IPS-18a (cell line): ENCODE results near the gene CRYL1.

Experiments
- H3K27ac ChIP-seq: one replicate; pipeline ENCODE4 v1.5.1; 2013; ENCODE audit warnings: low read length
- H3K27me3 ChIP-seq: one replicate; pipeline ENCODE4 v1.6.1; 2013; ENCODE audit warnings: mild to moderate bottlenecking, low read length; ENCODE audit not compliant: control insufficient read depth, insufficient read depth
- H3K36me3 ChIP-seq: one replicate; pipeline ENCODE4 v1.6.1; 2013; ENCODE audit warnings: low read depth, low read length; ENCODE audit not compliant: control insufficient read depth
- H3K4me1 ChIP-seq: one replicate; pipeline ENCODE4 v1.6.1; 2013; ENCODE audit warnings: low read depth, low read length; ENCODE audit not compliant: control insufficient read depth
- H3K4me3 ChIP-seq: one replicate; pipeline ENCODE4 v1.5.1; 2013; ENCODE audit warnings: low read length
- H3K9ac ChIP-seq: one replicate; pipeline ENCODE4 v1.6.1; 2013; ENCODE audit warnings: mild to moderate bottlenecking, low read length, moderate library complexity
- H3K9me3 ChIP-seq: one replicate; pipeline ENCODE4 v1.6.1; 2013; ENCODE audit warnings: low read depth, low read length; ENCODE audit not compliant: control insufficient read depth

The CRYL1 gene

DNA sequence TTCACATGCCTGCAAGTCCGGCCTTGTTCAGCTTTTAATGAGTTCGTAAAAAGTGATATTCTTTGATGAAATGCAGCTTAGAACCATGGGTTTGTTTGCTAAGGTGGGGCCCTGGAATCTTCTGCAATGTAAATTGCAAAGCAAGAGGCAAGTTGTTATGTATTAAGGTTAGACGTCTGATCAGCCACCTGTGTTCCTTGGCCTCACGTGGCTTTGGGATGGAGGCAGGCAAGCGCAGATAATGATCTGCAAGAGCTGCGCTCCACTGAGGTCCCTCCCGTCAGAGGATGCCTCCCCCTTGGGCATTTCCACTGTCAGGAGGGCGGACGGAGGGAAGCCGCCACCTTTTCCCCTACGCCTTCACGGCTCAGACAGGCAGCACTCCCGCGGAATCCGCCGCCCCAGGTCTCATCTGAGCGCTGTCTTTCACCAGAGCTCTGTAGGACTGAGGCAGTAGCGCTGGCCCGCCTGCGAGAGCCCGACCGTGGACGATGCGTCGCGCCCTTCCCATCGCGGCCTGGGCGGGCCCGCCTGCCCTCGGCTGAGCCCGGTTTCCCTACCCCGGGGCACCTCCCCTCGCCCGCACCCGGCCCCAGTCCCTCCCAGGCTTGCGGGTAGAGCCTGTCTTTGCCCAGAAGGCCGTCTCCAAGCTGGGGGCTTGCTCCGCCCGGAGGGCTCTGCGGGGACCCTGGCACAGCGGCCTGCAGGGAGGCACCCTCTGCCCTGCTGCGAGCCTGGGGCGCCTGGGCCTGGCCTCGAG is 110.9 kb downstream of the CRYL1 start:
- H3K36me3 ChIP-seq = no peaks in the 10 kb centered on the region
- H3K9ac ChIP-seq = no peak overlapping the region
- peaks cover 16% of the 10 kb centered on the region for H3K27me3 ChIP-seq
- H3K9me3 ChIP-seq = no peaks in the 10 kb centered on the region
- peaks cover 28% of the 10 kb centered on the region for H3K4me1 ChIP-seq
- no peak overlapping the region for H3K27ac ChIP-seq
- peak overlapping the region; percentile 11 for H3K4me3 ChIP-seq

DNA sequence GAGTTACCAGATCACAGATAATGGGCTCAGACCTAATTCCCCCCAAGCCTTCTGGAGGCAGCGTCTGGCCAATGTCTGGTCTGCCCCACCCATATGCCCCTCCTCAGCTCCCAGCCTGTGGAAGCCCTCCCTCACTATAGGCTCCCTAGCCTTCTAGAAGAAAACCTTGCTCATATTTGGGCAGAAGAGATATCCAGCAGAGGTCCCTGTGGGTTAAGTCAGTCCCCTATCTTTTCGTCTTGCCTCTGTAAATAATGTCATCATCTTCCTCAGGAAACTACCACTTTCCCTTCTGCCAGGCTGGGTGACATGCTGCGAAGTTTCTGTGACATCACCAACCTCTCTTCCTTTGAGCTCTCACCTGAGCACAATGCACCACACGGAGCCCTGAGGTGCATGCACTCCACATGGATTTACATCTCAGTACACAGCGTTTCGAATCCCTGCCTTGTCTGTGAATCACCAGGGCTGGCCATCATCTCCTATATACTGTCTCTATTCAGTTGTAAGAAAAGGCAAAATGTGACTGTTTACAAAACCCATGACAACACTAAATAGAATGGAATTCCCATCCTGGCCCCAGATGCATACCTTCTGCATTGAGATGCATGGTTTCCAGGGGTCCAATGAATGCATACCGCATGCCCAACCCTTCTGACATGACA is 112.8 kb downstream of the CRYL1 start:
- Histone ChIP-seq H3K9ac (no peak overlapping the region), H3K36me3 (no peaks in the 10 kb centered on the region), H3K27ac (no peak overlapping the region), H3K4me1 (peaks cover 28% of the 10 kb centered on the region), H3K4me3 (no peak overlapping the region), H3K9me3 (no peaks in the 10 kb centered on the region), H3K27me3 (peaks cover 16% of the 10 kb centered on the region)

DNA sequence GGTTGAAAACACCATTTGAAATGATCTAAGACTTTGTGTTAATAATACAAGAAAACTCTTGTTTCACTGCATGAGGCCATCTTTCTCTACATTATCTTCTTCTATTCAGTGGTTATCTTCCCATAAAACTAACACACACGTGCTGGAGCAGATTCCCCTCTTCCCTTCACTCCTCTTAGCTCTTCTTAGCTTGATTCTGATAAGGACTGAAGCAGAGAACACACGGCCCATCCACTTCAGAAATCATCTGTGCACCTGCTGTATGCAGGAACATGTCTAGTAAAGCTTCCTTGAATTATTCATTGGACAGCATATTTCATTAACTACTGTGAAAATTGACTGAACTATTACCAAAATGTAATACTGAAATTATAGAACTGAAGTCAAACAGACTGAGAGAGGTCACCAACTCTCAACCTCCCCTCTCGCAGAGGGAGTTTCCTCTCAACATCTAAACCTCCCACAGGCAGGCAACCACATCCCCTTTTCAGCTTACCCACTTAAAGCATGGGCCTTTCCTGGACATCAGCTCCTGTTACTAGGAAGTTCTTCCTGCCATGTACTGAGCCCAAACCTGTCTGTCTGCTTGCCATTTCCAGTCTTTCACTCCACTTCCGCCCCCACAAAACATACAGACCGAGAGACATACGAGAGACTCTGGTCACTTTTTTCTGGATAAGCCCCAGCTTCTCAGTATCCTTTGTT is 113.9 kb downstream of the CRYL1 start:
- H3K9me3 ChIP-seq = no peaks in the 10 kb centered on the region
- peaks cover 28% of the 10 kb centered on the region for H3K4me1 ChIP-seq
- H3K9ac ChIP-seq = no peak overlapping the region
- H3K4me3 ChIP-seq = no peak overlapping the region
- no peak overlapping the region for H3K27ac ChIP-seq
- H3K36me3 ChIP-seq = no peaks in the 10 kb centered on the region
- H3K27me3 ChIP-seq = peaks cover 17% of the 10 kb centered on the region

DNA sequence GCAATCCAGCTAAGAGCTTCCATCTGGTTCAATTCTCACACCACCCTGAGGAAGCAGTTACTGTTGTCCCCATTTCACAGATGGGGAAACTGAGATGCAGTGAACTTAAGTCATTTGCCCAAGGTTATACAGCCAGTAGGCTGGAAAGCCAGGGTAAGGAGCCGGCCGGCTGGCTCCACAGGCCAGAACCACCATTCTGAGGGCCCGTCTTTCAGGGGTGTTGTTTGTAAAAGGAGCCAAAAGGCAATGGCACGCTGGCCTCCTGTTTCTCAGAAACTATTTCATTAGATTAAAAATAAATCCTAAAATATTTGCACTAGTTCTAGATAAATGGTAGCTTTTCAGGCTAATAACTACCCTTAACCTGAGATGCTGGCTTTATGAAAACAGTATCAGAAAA is 114.9 kb downstream of the CRYL1 start:
- no peaks in the 10 kb centered on the region for H3K9me3 ChIP-seq
- no peak overlapping the region for H3K27ac ChIP-seq
- H3K4me3 ChIP-seq = no peak overlapping the region
- H3K9ac ChIP-seq = no peak overlapping the region
- peaks cover 25% of the 10 kb centered on the region for H3K27me3 ChIP-seq
- peaks cover 27% of the 10 kb centered on the region for H3K4me1 ChIP-seq
- no peaks in the 10 kb centered on the region for H3K36me3 ChIP-seq

DNA sequence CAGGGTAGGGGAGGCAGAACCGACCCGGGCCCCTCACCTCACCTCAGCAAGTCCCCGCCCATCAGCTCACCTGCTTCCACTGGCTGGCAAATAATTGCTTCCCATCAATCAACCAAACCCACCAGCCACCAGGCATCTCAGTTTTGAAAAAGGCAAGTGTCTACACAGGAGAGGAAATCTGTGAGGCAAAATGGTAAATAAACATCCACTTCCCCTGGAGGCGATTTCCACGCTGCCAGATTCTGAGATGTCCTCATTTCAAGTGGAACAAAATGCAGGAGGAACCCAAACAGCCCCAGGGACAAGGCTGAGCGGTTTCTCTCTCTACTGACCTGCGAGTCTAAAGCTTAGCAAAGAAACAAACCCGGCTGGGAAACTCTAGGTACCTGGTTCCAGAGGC is 117.5 kb downstream of the CRYL1 start:
- Histone ChIP-seq H3K27me3 (peaks cover 11% of the 10 kb centered on the region), H3K4me1 (peaks cover 21% of the 10 kb centered on the region), H3K4me3 (no peak overlapping the region), H3K9ac (no peak overlapping the region), H3K36me3 (no peaks in the 10 kb centered on the region), H3K27ac (no peak overlapping the region), H3K9me3 (no peaks in the 10 kb centered on the region)

DNA sequence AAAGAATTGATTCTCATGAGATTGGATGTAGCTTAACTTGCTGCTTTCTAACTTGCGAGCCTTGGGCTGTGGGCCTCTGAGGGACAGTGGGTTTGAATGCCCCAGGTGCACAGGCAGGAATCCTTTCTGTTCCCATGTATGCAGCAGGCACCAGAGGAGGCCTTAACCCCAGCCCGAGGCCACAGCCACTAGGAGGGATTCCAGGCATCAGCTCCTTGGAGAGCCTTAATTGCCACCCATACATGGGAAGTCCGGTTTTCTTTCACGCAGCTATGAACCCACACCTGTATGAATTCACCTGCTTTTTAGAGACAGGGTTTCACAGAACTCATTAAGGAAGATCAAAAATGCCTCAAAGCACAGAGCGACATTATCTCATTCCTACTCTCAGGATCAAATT is 117.9 kb downstream of the CRYL1 start:
- Histone ChIP-seq H3K27me3 (peaks cover 11% of the 10 kb centered on the region), H3K4me3 (no peak overlapping the region), H3K9ac (no peak overlapping the region), H3K4me1 (peaks cover 16% of the 10 kb centered on the region), H3K9me3 (no peaks in the 10 kb centered on the region), H3K27ac (no peak overlapping the region), H3K36me3 (no peaks in the 10 kb centered on the region)

DNA sequence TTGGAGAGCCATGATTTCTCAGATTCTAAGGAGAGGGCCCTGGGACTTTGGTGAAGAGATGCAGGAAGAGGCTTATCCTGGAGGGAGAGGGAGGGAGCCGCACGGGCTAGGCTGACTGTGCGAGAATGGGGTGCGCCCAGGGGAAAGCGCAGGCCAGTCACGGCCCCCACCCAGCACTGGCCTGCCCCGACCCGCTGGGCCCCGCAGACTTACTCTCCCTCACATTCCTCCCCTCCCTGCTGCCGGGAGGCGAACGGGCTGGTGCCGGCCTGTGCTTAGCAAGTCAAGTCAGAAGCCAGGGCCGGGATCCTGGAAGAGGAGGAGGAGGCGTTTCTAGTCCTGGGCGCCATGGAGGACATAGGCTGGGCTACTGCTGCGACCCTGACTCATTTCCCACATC is 120.0 kb downstream of the CRYL1 start:
- H3K4me3 ChIP-seq = peak overlapping the region; percentile 53
- no peak overlapping the region for H3K27ac ChIP-seq
- no peaks in the 10 kb centered on the region for H3K36me3 ChIP-seq
- H3K9ac ChIP-seq = no peak overlapping the region
- H3K4me1 ChIP-seq = peaks cover 6% of the 10 kb centered on the region
- H3K27me3 ChIP-seq = peaks cover 11% of the 10 kb centered on the region
- no peaks in the 10 kb centered on the region for H3K9me3 ChIP-seq

DNA sequence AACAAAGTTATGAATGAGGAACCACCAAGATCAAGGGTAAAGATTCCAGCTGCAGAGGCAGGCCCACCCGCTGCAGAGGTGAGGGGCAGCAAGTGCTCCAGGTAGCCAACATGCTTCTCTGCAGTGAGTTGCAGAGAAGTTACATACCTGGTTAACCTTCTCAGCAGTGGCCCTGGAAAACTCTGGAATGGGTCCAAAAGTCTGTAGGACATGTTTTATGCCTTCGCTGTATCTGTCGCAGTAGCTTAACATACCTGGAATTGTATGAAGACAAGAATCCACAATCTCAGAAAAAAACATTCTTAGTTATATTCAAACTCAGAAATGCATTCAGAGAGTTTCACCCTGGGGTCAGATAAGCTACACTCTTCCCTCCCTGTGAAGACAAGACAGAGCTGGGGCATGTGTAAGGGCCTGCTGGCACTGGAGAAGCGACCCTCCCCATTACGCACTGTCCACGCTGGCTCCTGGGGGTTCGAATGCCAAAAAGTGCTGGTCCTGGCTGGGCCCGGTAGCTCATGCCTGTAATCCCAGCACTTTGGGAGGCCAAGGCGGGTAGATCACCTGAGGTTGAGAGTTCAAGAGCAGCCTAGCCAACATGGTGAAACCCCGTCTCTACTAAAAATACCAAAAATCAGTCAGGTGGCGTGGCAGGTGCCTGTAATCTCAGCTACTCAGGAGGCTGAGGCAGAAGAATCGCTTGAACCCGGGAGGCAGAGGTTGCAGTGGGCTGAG is 121.0 kb downstream of the CRYL1 start:
- H3K4me1 ChIP-seq = peaks cover 6% of the 10 kb centered on the region

DNA sequence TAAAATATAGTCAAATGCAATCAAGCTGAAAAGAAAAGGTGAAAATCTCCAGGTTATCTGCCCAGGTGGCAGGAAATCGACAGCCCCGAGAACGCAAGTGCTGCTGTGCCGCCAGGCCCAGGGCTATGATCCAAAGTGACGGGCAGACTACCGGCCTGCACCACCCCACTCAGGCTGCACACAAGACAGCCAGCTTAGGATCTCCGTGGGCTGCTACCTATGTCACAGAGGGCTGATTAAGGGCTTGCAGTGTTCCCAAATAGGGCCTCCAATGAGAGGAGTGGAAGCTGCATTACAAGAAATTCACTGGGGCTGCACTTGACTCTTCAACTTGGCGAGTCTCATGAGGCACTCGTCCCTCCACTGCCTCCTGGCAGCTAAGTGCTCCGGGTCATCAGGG is 121.8 kb downstream of the CRYL1 start:
- Histone ChIP-seq H3K27ac (no peak overlapping the region), H3K27me3 (peaks cover 11% of the 10 kb centered on the region), H3K4me3 (no peak overlapping the region), H3K9me3 (no peaks in the 10 kb centered on the region), H3K36me3 (no peaks in the 10 kb centered on the region), H3K9ac (no peak overlapping the region), H3K4me1 (peaks cover 6% of the 10 kb centered on the region)

More for the DNA sequence above, 121.0 kb downstream of the CRYL1 start:
- H3K36me3 ChIP-seq = no peaks in the 10 kb centered on the region
- H3K27ac ChIP-seq = no peak overlapping the region
- H3K4me3 ChIP-seq = no peak overlapping the region
- no peak overlapping the region for H3K9ac ChIP-seq
- no peaks in the 10 kb centered on the region for H3K9me3 ChIP-seq
- peaks cover 11% of the 10 kb centered on the region for H3K27me3 ChIP-seq

DNA sequence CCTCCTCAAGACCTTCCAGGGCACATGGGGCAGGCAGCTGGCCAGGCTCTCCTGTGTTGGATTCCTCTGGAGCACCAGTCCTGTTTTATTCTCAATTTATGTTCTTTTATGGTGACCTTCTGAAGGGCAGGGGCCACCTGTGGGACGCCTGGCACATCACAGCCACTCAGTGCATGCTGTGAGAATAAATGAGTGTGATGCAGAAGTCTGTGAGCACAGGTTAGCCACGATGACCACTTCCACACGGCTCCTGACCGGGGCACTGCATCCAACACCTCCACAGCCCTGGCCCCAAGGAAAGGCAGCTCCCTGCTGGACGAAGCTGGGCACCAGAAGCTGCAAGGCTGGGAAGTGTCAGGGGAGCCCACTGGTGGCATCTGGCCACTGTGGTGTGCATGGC is 122.8 kb downstream of the CRYL1 start:
- Histone ChIP-seq H3K4me1 (peaks cover 6% of the 10 kb centered on the region), H3K9ac (no peak overlapping the region), H3K4me3 (no peak overlapping the region), H3K9me3 (no peaks in the 10 kb centered on the region), H3K27ac (no peak overlapping the region), H3K27me3 (peaks cover 11% of the 10 kb centered on the region), H3K36me3 (no peaks in the 10 kb centered on the region)
